GM12878 (cell line): Measurements from ENCODE around the gene AIP. TPM values are rescaled to one million over a fixed set of nuclear protein-coding genes. Genes with fewer than 3 reads are reported as not detected.

Source experiments
- ATAC-seq: fragments of 200-7000 bp; cut with Tn5 transposase; 3 replicates; pipeline ENCODE4 v1.9.1; 2020; ENCODE audit warnings: mild to moderate bottlenecking, moderate library complexity
- BruUV-seq: library from RNA; stranded (reverse); fragments of 400-500 nt; replicated peaks from 2 replicates; lab custom pipeline; 2021; lab: Mats Ljungman, UMichigan
- CTCF ChIA-PET: fragments of 300-600 bp; sonication (Branson Sonifier 250); formaldehyde crosslinking; extraction: SDS; loops from one replicate; lab custom pipeline; 2021; ENCODE audit warnings: inconsistent platforms; lab: Yijun Ruan, JAX
- POLR2A ChIA-PET: fragments of 350-600 bp; formaldehyde crosslinking; extraction: SDS; loops from one replicate; lab custom pipeline; 2021; ENCODE audit warnings: inconsistent platforms; lab: Charles Lee
- RAD21 ChIA-PET: fragments of 300-600 bp; sonication (Branson Sonifier 250); formaldehyde crosslinking; loops from one replicate; lab custom pipeline; 2023; ENCODE audit warnings: antibody characterized with exemption; ENCODE audit not compliant: unreplicated experiment; lab: Charles Lee
- SMC1A ChIA-PET: fragments of 300-600 bp; sonication (Branson Sonifier 250); formaldehyde crosslinking; loops from one replicate; lab custom pipeline; 2023; ENCODE audit not compliant: unreplicated experiment, uncharacterized antibody; lab: Charles Lee
- DNase-seq: peaks from one replicate; pipeline ENCODE4 v3.0.0-alpha.2; 2011; ENCODE audit warnings: low read depth, low spot score
- FAIRE-seq: peaks from 3 replicates; lab custom pipeline; 2011; peaks lifted over from hg19 to GRCh38; lab: Jason Lieb, UNC
- H2AFZ ChIP-seq: 2 replicates; pipeline ENCODE4 v1.6.0; 2011; ENCODE audit warnings: low read depth, low read length, control low read depth; ENCODE audit not compliant: control insufficient read depth
- H3K27ac ChIP-seq: 2 replicates; pipeline ENCODE4 v1.5.1; 2011; ENCODE audit warnings: control low read depth; ENCODE audit not compliant: control insufficient read depth, insufficient read depth
- H3K27me3 ChIP-seq, 2 experiments: replicated peaks in 1 of 2; 2 replicates each; pipeline versions ENCODE4 v1.6.0 to v1.6.1; 2011; ENCODE audit warnings: low read length in 1 of 2; ENCODE audit not compliant: control insufficient read depth in 2 of 2, insufficient read depth in 2 of 2
- H3K36me3 ChIP-seq, 2 experiments: 2 replicates each; pipeline ENCODE4 v1.5.1; 2011; ENCODE audit warnings: low read length in 1 of 2; ENCODE audit not compliant: control insufficient read depth in 2 of 2, insufficient read depth in 2 of 2
- H3K4me1 ChIP-seq: 2 replicates; pipeline ENCODE4 v1.6.1; 2011; ENCODE audit warnings: mild to moderate bottlenecking, low read length, moderate library complexity, mixed read lengths; ENCODE audit not compliant: control insufficient read depth, insufficient read depth
- H3K4me2 ChIP-seq: 2 replicates; pipeline ENCODE4 v1.6.0; 2011; ENCODE audit warnings: control low read depth; ENCODE audit not compliant: control insufficient read depth, insufficient read depth
- H3K4me3 ChIP-seq: fragments of 200-600 bp; sonication (generic); 2 replicates; pipeline ENCODE4 v1.5.1; 2016
- H3K79me2 ChIP-seq: 2 replicates; pipeline ENCODE4 v1.6.0; 2011; ENCODE audit warnings: low read length; ENCODE audit not compliant: control insufficient read depth, insufficient read depth
- H3K9ac ChIP-seq: 2 replicates; pipeline ENCODE4 v1.8.0; 2011; ENCODE audit warnings: low read length, control low read depth, mixed read lengths; ENCODE audit not compliant: control insufficient read depth, insufficient read depth
- H3K9me3 ChIP-seq: replicated peaks from 3 replicates; pipeline ENCODE4 v1.5.1; 2011; ENCODE audit warnings: mild to moderate bottlenecking, low read length; ENCODE audit not compliant: control insufficient read depth, insufficient read depth
- H4K20me1 ChIP-seq: 2 replicates; pipeline ENCODE4 v1.6.0; 2011; ENCODE audit not compliant: control insufficient read depth, insufficient read depth
- EED ChIP-seq: sonication (generic); IDR thresholded peaks from 2 replicates; pipeline ENCODE4 v1.6.1; 2016; ENCODE audit warnings: antibody characterized with exemption, low read depth
- GATAD2B ChIP-seq: fragments of 450-650 bp; conservative IDR thresholded peaks from 2 replicates; pipeline ENCODE4 v1.6.1; 2017; ENCODE audit warnings: low read depth, mild to moderate bottlenecking, moderate library complexity
- KDM1A ChIP-seq: fragments of 200-600 bp; sonication (generic); IDR thresholded peaks from 2 replicates; pipeline ENCODE4 v1.6.1; 2016; ENCODE audit warnings: borderline replicate concordance
- NFXL1 ChIP-seq: fragments of 450-650 bp; IDR thresholded peaks from 2 replicates; pipeline ENCODE4 v1.6.1; 2017; ENCODE audit warnings: antibody characterized with exemption, mild to moderate bottlenecking, borderline replicate concordance
- POLR2A ChIP-seq: IDR thresholded peaks from 2 replicates; pipeline ENCODE4 v1.6.1; 2011; ENCODE audit warnings: low read depth, mild to moderate bottlenecking, low read length
- POLR2AphosphoS2 ChIP-seq: IDR thresholded peaks from 2 replicates; pipeline ENCODE4 v1.6.1; 2011; ENCODE audit warnings: low read depth, mild to moderate bottlenecking, low read length, improper control_type of control experiment, moderate library complexity
- RAD51 ChIP-seq: fragments of 450-650 bp; IDR thresholded peaks from 2 replicates; pipeline ENCODE4 v1.6.1; 2016; ENCODE audit warnings: moderate library complexity, mild to moderate bottlenecking, inconsistent platforms
- RELA ChIP-seq: fragments of 450-650 bp; IDR thresholded peaks from 2 replicates; pipeline ENCODE4 v1.8.0; 2014; ENCODE audit warnings: borderline replicate concordance; ENCODE audit not compliant: partially characterized antibody
- SMAD1 ChIP-seq: fragments of 450-650 bp; IDR thresholded peaks from 2 replicates; pipeline ENCODE4 v1.6.1; 2018; ENCODE audit warnings: mild to moderate bottlenecking, low read depth; ENCODE audit not compliant: partially characterized antibody
- SMC3 ChIP-seq: IDR thresholded peaks from 2 replicates; pipeline ENCODE4 v1.6.1; 2011; ENCODE audit warnings: low read length, improper control_type of control experiment, borderline replicate concordance
- SPI1 ChIP-seq: IDR thresholded peaks from 2 replicates; pipeline ENCODE4 v1.6.1; 2011; ENCODE audit warnings: low read depth, mild to moderate bottlenecking, low read length, moderate library complexity, borderline replicate concordance; ENCODE audit not compliant: insufficient read depth
- TAF1 ChIP-seq: IDR thresholded peaks from 2 replicates; pipeline ENCODE4 v1.6.1; 2011; ENCODE audit warnings: mild to moderate bottlenecking, low read depth, low read length, borderline replicate concordance
- TCF3 ChIP-seq: IDR thresholded peaks from 2 replicates; pipeline ENCODE4 v1.6.1; 2012; ENCODE audit warnings: low read depth, mild to moderate bottlenecking, low read length, borderline replicate concordance; ENCODE audit not compliant: insufficient read depth
- ZBTB11 ChIP-seq: fragments of 450-650 bp; formaldehyde crosslinking; IDR thresholded peaks from 2 replicates; pipeline ENCODE4 v1.5.0; 2022; ENCODE audit warnings: mild to moderate bottlenecking, missing genetic modification characterization
- WGBS: methylation state at CpG from one replicate; pipeline ENCODE4 v1.1.6; 2016; ENCODE audit warnings: low lambda C conversion rate; ENCODE audit not compliant: insufficient replicate concordance, insufficient coverage; ENCODE audit errors: missing lambda C conversion rate; 5-methylcytosine and 5-hydroxymethylcytosine counted together
- in situ Hi-C: fragments of 300-500 bp; cut with MboI; formaldehyde crosslinking; loops from 9 replicates; pipeline ENCODE4 v1.14.3; 2018; ENCODE audit warnings: mixed read lengths
- intact Hi-C: fragments of 100-400 bp; cut with micrococcal nuclease; formaldehyde crosslinking; loops from one replicate; pipeline ENCODE4 v1.14.2; 2022; ENCODE audit not compliant: unreplicated experiment
- polyA plus RNA-seq, 11 experiments: library from polyadenylated mRNA; depleted of rRNA in 4 of 11; unstranded in 6 of 11; stranded (reverse) in 5 of 11; fragments of >200 nt; fragmentation: Nextera tagmentation in 4 of 11; fragmentation: Illumina TruSeq in 1 of 11; extraction: Ambion mirVana in 4 of 11; extraction: Trizol in 1 of 11; gene quantifications; 1 replicate in 1 of 11; 2 replicates in 10 of 11; pipeline versions ENCODE4 v1.2.1 to v1.2.3, GENCODE V29; 2011 to 2016; ENCODE audit warnings: inconsistent platforms in 2 of 11, missing spikeins in 2 of 11, low read depth in 1 of 11
- total RNA-seq, 4 experiments: library from RNA; depleted of rRNA in 3 of 4; stranded (reverse); fragments of >200 nt in 3 of 4; fragmentation: Illumina TruSeq in 1 of 4; extraction: Trizol in 1 of 4; gene quantifications; 2 replicates each; pipeline versions ENCODE4 v1.2.1 to v1.2.3, GENCODE V29; 2013 to 2021
- TF ChIP-seq, protein P1 (sequence below): IDR thresholded peaks from 2 replicates; pipeline ENCODE4 v1.6.1; 2012; ENCODE audit warnings: low read length, inconsistent platforms
- TF ChIP-seq, protein P2 (sequence below): IDR thresholded peaks from 2 replicates; pipeline ENCODE4 v1.6.1; 2012; ENCODE audit warnings: low read depth, low read length, improper control_type of control experiment

Gene AIP
- total and polyA plus RNA-seq, 10 of the 15 experiments (the other 5 are each of a cell fraction or from before 2014, with no cell fraction given): 12.6 to 164 (median 104) TPM

- no peaks in the 10 kb centered on the region for H3K27me3 ChIP-seq
- ChIA-PET SMC1A (interaction anchor here (0.9 to 5.2 kb wide), 5 partner anchors 18 to 62 kb away, joined by 3 to 46 read pairs (median 13); partner anchors contain the start of genes AIP, PPP1CA, PTPRCAP and TBC1D10C), POLR2A (interaction anchor here (0.6 to 8.1 kb wide), 11 partner anchors 18 to 884 kb away, joined by 3 to 78 read pairs (median 6); partner anchors contain the start of genes AIP, PPP1CA, PTPRCAP and RAD9A), RAD21 (interaction anchor here (0.5 to 5.5 kb wide), 11 partner anchors 18 to 114 kb away, joined by 3 to 72 read pairs (median 4); partner anchors contain the start of genes AIP, PPP1CA, PTPRCAP and TBC1D10C), CTCF (interaction anchor here (0.9 to 5.1 kb wide), 6 partner anchors 18 to 150 kb away, joined by 3 to 36 read pairs (median 4); partner anchors contain the start of genes AIP, PPP1CA and PTPRCAP)
- peak overlapping the region; percentile 95 for H3K9ac ChIP-seq
- DNase-seq (peak; percentile 65), FAIRE-seq (no peak), ATAC-seq (peak; percentile 85)
- peak overlapping the region; percentile 79 for H2AFZ ChIP-seq
- H4K20me1 ChIP-seq: no peaks in the 10 kb centered on the region
- H3K27ac ChIP-seq: peak overlapping the region; percentile 93
- WGBS: under 1% methylated on average over 45 of the region's 56 CpGs
- H3K79me2 ChIP-seq: peaks cover 14% of the 10 kb centered on the region
- no peaks in the 10 kb centered on the region for H3K9me3 ChIP-seq
- peaks cover 33% of the 10 kb centered on the region for H3K4me1 ChIP-seq
- intact Hi-C loops: no loop called here
- H3K4me2 ChIP-seq: peak overlapping the region; percentile 100
- no TSS peak for BruUV-seq
- H3K36me3 ChIP-seq: no peaks in the 10 kb centered on the region; a peak in 1 of 4 replicates
- peak overlapping the region; percentile 97 for H3K4me3 ChIP-seq
- in situ Hi-C loops: no loop called here
- TF ChIP-seq SMC3 (no peak), NFXL1 (no peak), POLR2AphosphoS2 (peak; percentile 77), GATAD2B (0 out of 2 replicates have a peak, but pooled peaks have one; percentile 29), RAD51 (peak; percentile 96), POLR2A (peak; percentile 95), EED (0 out of 2 replicates have a peak, but pooled peaks have one; percentile 6), KDM1A (no peak), RELA (no peak), ZBTB11 (CRISPR knock-in tag) (no peak), TCF3 (0 out of 2 replicates have a peak, but pooled peaks have one; percentile 58), TAF1 (peak; percentile 83; the same call in 1 of the 2 replicates), SMAD1 (no peak), SPI1 (peak; percentile 4; the same call in 1 of the 2 replicates)
- TF ChIP-seq, protein P1, sequence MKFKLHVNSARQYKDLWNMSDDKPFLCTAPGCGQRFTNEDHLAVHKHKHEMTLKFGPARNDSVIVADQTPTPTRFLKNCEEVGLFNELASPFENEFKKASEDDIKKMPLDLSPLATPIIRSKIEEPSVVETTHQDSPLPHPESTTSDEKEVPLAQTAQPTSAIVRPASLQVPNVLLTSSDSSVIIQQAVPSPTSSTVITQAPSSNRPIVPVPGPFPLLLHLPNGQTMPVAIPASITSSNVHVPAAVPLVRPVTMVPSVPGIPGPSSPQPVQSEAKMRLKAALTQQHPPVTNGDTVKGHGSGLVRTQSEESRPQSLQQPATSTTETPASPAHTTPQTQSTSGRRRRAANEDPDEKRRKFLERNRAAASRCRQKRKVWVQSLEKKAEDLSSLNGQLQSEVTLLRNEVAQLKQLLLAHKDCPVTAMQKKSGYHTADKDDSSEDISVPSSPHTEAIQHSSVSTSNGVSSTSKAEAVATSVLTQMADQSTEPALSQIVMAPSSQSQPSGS: no peak
- TF ChIP-seq, protein P2, sequence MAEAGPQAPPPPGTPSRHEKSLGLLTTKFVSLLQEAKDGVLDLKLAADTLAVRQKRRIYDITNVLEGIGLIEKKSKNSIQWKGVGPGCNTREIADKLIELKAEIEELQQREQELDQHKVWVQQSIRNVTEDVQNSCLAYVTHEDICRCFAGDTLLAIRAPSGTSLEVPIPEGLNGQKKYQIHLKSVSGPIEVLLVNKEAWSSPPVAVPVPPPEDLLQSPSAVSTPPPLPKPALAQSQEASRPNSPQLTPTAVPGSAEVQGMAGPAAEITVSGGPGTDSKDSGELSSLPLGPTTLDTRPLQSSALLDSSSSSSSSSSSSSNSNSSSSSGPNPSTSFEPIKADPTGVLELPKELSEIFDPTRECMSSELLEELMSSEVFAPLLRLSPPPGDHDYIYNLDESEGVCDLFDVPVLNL: no peak
These were observed 18.2 kb upstream of the AIP start for GRCh38 chr11:67464411-67465188.
